GM18519 (cell line): ENCODE results near the gene WDFY2.
A peak's percentile ranks its signal among the peaks of the same experiment; 100 is the strongest.
"Not testable (repeated sequence)": the region's sequence is repeated elsewhere in the genome, so short reads cannot be mapped to it uniquely, and the experiment has no call there.

Experiments
- ATAC-seq: cut with Tn5 transposase; IDR thresholded peaks from one replicate; pipeline ENCODE4 v1.9.1; 2021; ENCODE audit warnings: mild to moderate bottlenecking, moderate library complexity; ENCODE audit not compliant: unreplicated experiment, low FRiP score

Gene WDFY2

GRCh38 chr13:51562011-51562671 is 22.1 kb upstream of the WDFY2 start:
- ATAC-seq: peak; percentile 54

- no peak for ATAC-seq
Measured at GRCh38 chr13:51564252-51564651, 20.0 kb upstream of the WDFY2 start.

GRCh38 chr13:51564671-51565070 is 19.6 kb upstream of the WDFY2 start:
- no peak for ATAC-seq

GRCh38 chr13:51569001-51569400 is 15.3 kb upstream of the WDFY2 start:
- not testable (repeated sequence) for ATAC-seq

- ATAC-seq: no peak
Measured at GRCh38 chr13:51576754-51577153, 7.5 kb upstream of the WDFY2 start.

GRCh38 chr13:51577690-51578089 is 6.6 kb upstream of the WDFY2 start:
- ATAC-seq: no peak

- no peak for ATAC-seq
Measured at GRCh38 chr13:51579676-51580075, 4.6 kb upstream of the WDFY2 start.

GRCh38 chr13:51581148-51581820 is 3.0 kb upstream of the WDFY2 start:
- no peak for ATAC-seq

GRCh38 chr13:51583469-51583874 is 790 bp upstream of the WDFY2 start:
- ATAC-seq: no peak

GRCh38 chr13:51584731-51585672 is 740 bp downstream of the WDFY2 start:
- peak; percentile 25 for ATAC-seq

- no peak for ATAC-seq
Measured at GRCh38 chr13:51585696-51586095, 1.4 kb downstream of the WDFY2 start.

- ATAC-seq: no peak
Measured at GRCh38 chr13:51587372-51587771, 3.1 kb downstream of the WDFY2 start.

GRCh38 chr13:51588406-51588949 is 4.2 kb downstream of the WDFY2 start:
- ATAC-seq: no peak

- no peak for ATAC-seq
Measured at GRCh38 chr13:51589793-51590192, 5.5 kb downstream of the WDFY2 start.

- no peak for ATAC-seq
Measured at GRCh38 chr13:51590231-51590970, 6.1 kb downstream of the WDFY2 start.

GRCh38 chr13:51590971-51591627 is 6.8 kb downstream of the WDFY2 start:
- ATAC-seq: no peak

GRCh38 chr13:51591938-51592337 is 7.7 kb downstream of the WDFY2 start:
- ATAC-seq: not testable (repeated sequence)

GRCh38 chr13:51594432-51594831 is 10.2 kb downstream of the WDFY2 start:
- no peak for ATAC-seq

GRCh38 chr13:51595416-51595815 is 11.2 kb downstream of the WDFY2 start:
- no peak for ATAC-seq

- ATAC-seq: no peak
Measured at GRCh38 chr13:51596541-51596940, 12.3 kb downstream of the WDFY2 start.
